HCT116 (cell line): ENCODE data around the gene ADAMTSL2. TPM values are rescaled to one million over a fixed set of nuclear protein-coding genes. Genes with fewer than 3 reads are reported as not detected.

Source experiments
- ATAC-seq: fragments of 200-7000 bp; cut with Tn5 transposase; 2 replicates; pipeline ENCODE4 v1.9.1; 2020; ENCODE audit warnings: mild to moderate bottlenecking, moderate library complexity
- BruUV-seq: library from RNA; stranded (reverse); fragments of 400-500 nt; replicated peaks from 2 replicates; lab custom pipeline; 2021; lab: Mats Ljungman, UMichigan
- CTCF ChIA-PET: fragments of 300-600 bp; sonication (Branson Sonifier 250); formaldehyde crosslinking; loops from one replicate; lab custom pipeline; 2021; ENCODE audit warnings: antibody characterized with exemption; lab: Charles Lee
- POLR2A ChIA-PET: fragments of 300-600, 350-600 bp; sonication (Branson Sonifier 250); formaldehyde crosslinking; loops from one replicate; lab custom pipeline; 2021; ENCODE audit warnings: antibody characterized with exemption; lab: Charles Lee
- RAD21 ChIA-PET, 2 experiments: fragments of 300-600 bp; sonication (Branson Sonifier 250); formaldehyde crosslinking; loops; one replicate each; lab custom pipeline; 2023; ENCODE audit warnings: low total read pairs in 2 of 2; ENCODE audit not compliant: uncharacterized antibody in 2 of 2, unreplicated experiment in 2 of 2, low non-redundant PET in 1 of 2; lab: Charles Lee
- DNase-seq: peaks from one replicate; pipeline ENCODE4 v3.0.0-alpha.2; 2010; ENCODE audit warnings: low read depth, low spot score
- H2AFZ ChIP-seq: fragments of 200-600 bp; shearing (Covaris generic), sonication (generic); 2 replicates; pipeline ENCODE4 v1.6.1; 2017; ENCODE audit warnings: low read depth, mixed run types, mixed read lengths, antibody characterized with exemption, low read length; ENCODE audit not compliant: poor library complexity, severe bottlenecking
- H3K27ac ChIP-seq: 2 replicates; pipeline ENCODE4 v1.5.1; 2012; ENCODE audit warnings: low read depth, low read length
- H3K27me3 ChIP-seq: fragments of 200-600 bp; sonication (generic); 2 replicates; pipeline ENCODE4 v1.6.1; 2016; ENCODE audit warnings: mixed run types, low read length, mixed read lengths; ENCODE audit not compliant: insufficient read depth
- H3K36me3 ChIP-seq, 2 experiments: fragments of 200-500 bp in 1 of 2; fragments of 200-600 bp in 1 of 2; sonication (Bioruptor generic) in 1 of 2; sonication (generic) in 1 of 2; 2 replicates each; pipeline versions ENCODE4 v1.5.1 to v1.6.1; 2014 to 2016; ENCODE audit warnings: low read length in 2 of 2, inconsistent platforms in 1 of 2, mixed read lengths in 1 of 2, mixed run types in 1 of 2; ENCODE audit not compliant: insufficient read depth in 2 of 2, control insufficient read depth in 1 of 2
- H3K4me1 ChIP-seq, 2 experiments: fragments of 200-600 bp in 1 of 2; sonication (generic) in 1 of 2; 2 replicates each; pipeline versions ENCODE4 v1.5.1 to v1.6.1; 2012 to 2017; ENCODE audit warnings: low read length in 2 of 2, inconsistent platforms in 1 of 2, mild to moderate bottlenecking in 1 of 2, mixed read lengths in 1 of 2, mixed run types in 1 of 2, moderate library complexity in 1 of 2; ENCODE audit not compliant: insufficient read depth in 2 of 2, control insufficient read depth in 1 of 2
- H3K4me2 ChIP-seq: fragments of 200-600 bp; sonication (generic); 2 replicates; pipeline ENCODE4 v1.6.1; 2017; ENCODE audit warnings: mixed run types, low read length, mixed read lengths
- H3K4me3 ChIP-seq, 2 experiments: fragments of 200-600 bp in 1 of 2; sonication (generic) in 1 of 2; replicated peaks in 1 of 2; 2 replicates each; pipeline ENCODE4 v1.5.1; 2011 to 2016; ENCODE audit warnings: low read length in 2 of 2, control low read depth in 1 of 2, low read depth in 1 of 2, mild to moderate bottlenecking in 1 of 2, mixed read lengths in 1 of 2, mixed run types in 1 of 2
- H3K79me2 ChIP-seq: fragments of 200-600 bp; sonication (generic); 2 replicates; pipeline ENCODE4 v1.6.1; 2017; ENCODE audit warnings: mild to moderate bottlenecking, mixed run types, low read length, moderate library complexity, mixed read lengths; ENCODE audit not compliant: insufficient read depth
- H3K9ac ChIP-seq: fragments of 200-600 bp; sonication (generic); 2 replicates; pipeline ENCODE4 v1.6.1; 2016; ENCODE audit warnings: low read length, mixed read lengths
- H3K9me2 ChIP-seq: fragments of 200-600 bp; sonication (generic), shearing (Covaris generic); 2 replicates; pipeline ENCODE4 v1.6.1; 2017; ENCODE audit warnings: mixed run types, mild to moderate bottlenecking, moderate library complexity; ENCODE audit not compliant: insufficient read depth
- H3K9me3 ChIP-seq, 2 experiments: fragments of 200-500 bp in 1 of 2; fragments of 200-600 bp in 1 of 2; sonication (Bioruptor generic) in 1 of 2; sonication (generic) in 1 of 2; 2 replicates each; pipeline ENCODE4 v1.6.1; 2014 to 2017; ENCODE audit warnings: low read length in 2 of 2, mixed read lengths in 2 of 2, inconsistent platforms in 1 of 2, low read depth in 1 of 2, mild to moderate bottlenecking in 1 of 2, mixed run types in 1 of 2, moderate library complexity in 1 of 2; ENCODE audit not compliant: control insufficient read depth in 1 of 2, insufficient read depth in 1 of 2
- H4K20me1 ChIP-seq: fragments of 200-600 bp; sonication (generic), shearing (Covaris generic); 2 replicates; pipeline ENCODE4 v1.6.1; 2017; ENCODE audit warnings: mixed run types, mild to moderate bottlenecking, moderate library complexity; ENCODE audit not compliant: insufficient read depth
- CEBPB ChIP-seq: IDR thresholded peaks from 2 replicates; pipeline ENCODE4 v1.6.1; 2012; ENCODE audit warnings: low read depth
- ELF1 ChIP-seq: IDR thresholded peaks from 2 replicates; pipeline ENCODE4 v1.6.1; 2012; ENCODE audit warnings: low read depth, borderline replicate concordance
- POLR2A ChIP-seq: IDR thresholded peaks from 2 replicates; pipeline ENCODE4 v1.7.0; 2011; ENCODE audit warnings: borderline replicate concordance; ENCODE audit not compliant: insufficient read depth, insufficient read length; ENCODE audit errors: extremely low read depth
- RAD21 ChIP-seq: IDR thresholded peaks from 2 replicates; pipeline ENCODE4 v1.6.1; 2012; ENCODE audit warnings: low read depth, mild to moderate bottlenecking
- SIN3A ChIP-seq: IDR thresholded peaks from 2 replicates; pipeline ENCODE4 v1.6.1; 2012; ENCODE audit warnings: low read depth
- SP1 ChIP-seq: IDR thresholded peaks from 2 replicates; pipeline ENCODE4 v1.6.1; 2012; ENCODE audit warnings: low read depth
- SRF ChIP-seq: IDR thresholded peaks from 2 replicates; pipeline ENCODE4 v1.6.1; 2012; ENCODE audit warnings: low read depth
- ZFX ChIP-seq: fragments of 450-650 bp; IDR thresholded peaks from 2 replicates; pipeline ENCODE4 v1.6.1; 2017
- ZNF274 ChIP-seq: fragments of 200-500 bp; sonication (Bioruptor generic); IDR thresholded peaks from 2 replicates; pipeline ENCODE4 v1.6.1; 2014; ENCODE audit warnings: mild to moderate bottlenecking, low read depth, low read length, inconsistent platforms
- intact Hi-C: fragments of 100-400 bp; cut with micrococcal nuclease; formaldehyde crosslinking; loops from 2 replicates; pipeline ENCODE4 v1.10.0; 2022
- total RNA-seq: library from RNA; stranded (reverse); gene quantifications from one replicate; pipeline ENCODE4 v1.2.1, GENCODE V29; 2021; ENCODE audit not compliant: unreplicated experiment
- TF ChIP-seq, protein P1 (sequence below): IDR thresholded peaks from 2 replicates; pipeline ENCODE4 v1.6.1; 2012; ENCODE audit warnings: low read depth
- TF ChIP-seq, protein P2 (sequence below): IDR thresholded peaks from 2 replicates; pipeline ENCODE4 v1.6.1; 2012

The ADAMTSL2 gene
- total RNA-seq, 1 experiment from 2014 or later: not detected

GRCh38 chr9:133524679-133525228, 9.8 kb upstream of the ADAMTSL2 start, which contains the start of gene MYMK:
Gene MYMK (minus strand): TSS chr9:133524959. CDS start chr9:133524844, 115 bp downstream.
- intact Hi-C loops: no loop called here
- H3K9me3 ChIP-seq: no peaks in the 10 kb centered on the region
- no peak for ATAC-seq
- TF ChIP-seq, protein P1, sequence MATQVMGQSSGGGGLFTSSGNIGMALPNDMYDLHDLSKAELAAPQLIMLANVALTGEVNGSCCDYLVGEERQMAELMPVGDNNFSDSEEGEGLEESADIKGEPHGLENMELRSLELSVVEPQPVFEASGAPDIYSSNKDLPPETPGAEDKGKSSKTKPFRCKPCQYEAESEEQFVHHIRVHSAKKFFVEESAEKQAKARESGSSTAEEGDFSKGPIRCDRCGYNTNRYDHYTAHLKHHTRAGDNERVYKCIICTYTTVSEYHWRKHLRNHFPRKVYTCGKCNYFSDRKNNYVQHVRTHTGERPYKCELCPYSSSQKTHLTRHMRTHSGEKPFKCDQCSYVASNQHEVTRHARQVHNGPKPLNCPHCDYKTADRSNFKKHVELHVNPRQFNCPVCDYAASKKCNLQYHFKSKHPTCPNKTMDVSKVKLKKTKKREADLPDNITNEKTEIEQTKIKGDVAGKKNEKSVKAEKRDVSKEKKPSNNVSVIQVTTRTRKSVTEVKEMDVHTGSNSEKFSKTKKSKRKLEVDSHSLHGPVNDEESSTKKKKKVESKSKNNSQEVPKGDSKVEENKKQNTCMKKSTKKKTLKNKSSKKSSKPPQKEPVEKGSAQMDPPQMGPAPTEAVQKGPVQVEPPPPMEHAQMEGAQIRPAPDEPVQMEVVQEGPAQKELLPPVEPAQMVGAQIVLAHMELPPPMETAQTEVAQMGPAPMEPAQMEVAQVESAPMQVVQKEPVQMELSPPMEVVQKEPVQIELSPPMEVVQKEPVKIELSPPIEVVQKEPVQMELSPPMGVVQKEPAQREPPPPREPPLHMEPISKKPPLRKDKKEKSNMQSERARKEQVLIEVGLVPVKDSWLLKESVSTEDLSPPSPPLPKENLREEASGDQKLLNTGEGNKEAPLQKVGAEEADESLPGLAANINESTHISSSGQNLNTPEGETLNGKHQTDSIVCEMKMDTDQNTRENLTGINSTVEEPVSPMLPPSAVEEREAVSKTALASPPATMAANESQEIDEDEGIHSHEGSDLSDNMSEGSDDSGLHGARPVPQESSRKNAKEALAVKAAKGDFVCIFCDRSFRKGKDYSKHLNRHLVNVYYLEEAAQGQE: no peak
- no peak for TF ChIP-seq ELF1
- TF ChIP-seq ZFX: no peak
- no peak for TF ChIP-seq POLR2A
- TF ChIP-seq, protein P2, sequence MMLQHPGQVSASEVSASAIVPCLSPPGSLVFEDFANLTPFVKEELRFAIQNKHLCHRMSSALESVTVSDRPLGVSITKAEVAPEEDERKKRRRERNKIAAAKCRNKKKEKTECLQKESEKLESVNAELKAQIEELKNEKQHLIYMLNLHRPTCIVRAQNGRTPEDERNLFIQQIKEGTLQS: no peak
- no peak for TF ChIP-seq SP1
- no peak for TF ChIP-seq SIN3A
- no peak for TF ChIP-seq SRF
- TF ChIP-seq ZNF274: no peak
- no peak for TF ChIP-seq RAD21
- no peak for TF ChIP-seq CEBPB
- no peak within 1 kb of the TSS for H3K4me3 ChIP-seq
- H3K4me1 ChIP-seq: peaks cover 8 to 24% of the 10 kb centered on the region in 2 experiments; a peak in 3 of 4 replicates
- no peak for DNase-seq
- ChIA-PET POLR2A (no interaction called here), RAD21 (no interaction called here), CTCF (interaction anchor here (0.7 kb wide), 1 partner anchor 11 kb away, joined by 3 read pairs; no protein-coding TSS in a partner anchor)
- no peaks in the 10 kb centered on the region for H3K36me3 ChIP-seq
- no peak within 1 kb of the TSS for H3K4me2 ChIP-seq
- H4K20me1 ChIP-seq: no peaks in the 10 kb centered on the region
- H3K9ac ChIP-seq: no peak within 1 kb of the TSS
- H3K9me2 ChIP-seq: no peaks in the 10 kb centered on the region
- H3K79me2 ChIP-seq: no peaks in the 10 kb centered on the region
- no TSS peak for BruUV-seq
- no peak within 1 kb of the TSS for H2AFZ ChIP-seq
- H3K27me3 ChIP-seq: no peaks in the 10 kb centered on the region
- no peak within 1 kb of the TSS for H3K27ac ChIP-seq
